CD4-positive, alpha-beta T cell (primary cell): ENCODE results near the gene HADHB. TPM values are rescaled to one million over a fixed set of nuclear protein-coding genes. Genes with fewer than 3 reads are reported as not detected.

Experiments used
- ATAC-seq: fragments of 200-7000 bp; cut with Tn5 transposase; one replicate; pipeline ENCODE4 v1.10.0; 2022; ENCODE audit warnings: mild to moderate bottlenecking; ENCODE audit not compliant: poor library complexity
- CTCF ChIA-PET: fragments of 350-600 bp; sonication (Branson Sonifier 250); formaldehyde crosslinking; loops from one replicate; lab custom pipeline; 2021; ENCODE audit warnings: antibody characterized with exemption, inconsistent platforms; lab: Charles Lee
- POLR2A ChIA-PET: fragments of 350-600 bp; sonication (Branson Sonifier 250); formaldehyde crosslinking; loops from one replicate; lab custom pipeline; 2021; ENCODE audit warnings: antibody characterized with exemption, inconsistent platforms; lab: Charles Lee
- DNase-seq, 14 experiments: peaks; one replicate each; pipeline ENCODE4 v3.0.0-alpha.2; 2013 to 2020; ENCODE audit warnings: mixed read lengths in 2 of 14
- H3K27ac ChIP-seq, 2 donors: one replicate each; pipeline versions ENCODE4 v1.5.1 to v1.7.0; 2013; ENCODE audit warnings: low read length in 2 of 2, low read depth in 1 of 2, mild to moderate bottlenecking in 1 of 2
- H3K27me3 ChIP-seq, 2 experiments: 1 replicate in 1 of 2; 2 replicates in 1 of 2; pipeline versions ENCODE4 v1.6.1 to v1.7.0; 2013; ENCODE audit warnings: low read length in 2 of 2, control low read depth in 1 of 2, mild to moderate bottlenecking in 1 of 2, moderate library complexity in 1 of 2; ENCODE audit not compliant: insufficient read depth in 2 of 2, control insufficient read depth in 1 of 2
- H3K36me3 ChIP-seq: one replicate; pipeline ENCODE4 v1.6.1; 2013; ENCODE audit warnings: low read length, control low read depth; ENCODE audit not compliant: insufficient read depth
- H3K4me1 ChIP-seq: one replicate; pipeline ENCODE4 v1.6.1; 2013; ENCODE audit warnings: low read length, control low read depth; ENCODE audit not compliant: insufficient read depth
- H3K4me3 ChIP-seq: one replicate; pipeline ENCODE4 v1.5.1; 2013; ENCODE audit warnings: mild to moderate bottlenecking, low read length, moderate library complexity
- H3K9me3 ChIP-seq, 2 experiments: 1 replicate in 1 of 2; 2 replicates in 1 of 2; pipeline versions ENCODE4 v1.6.1 to v1.7.0; 2013; ENCODE audit warnings: low read length in 2 of 2, mild to moderate bottlenecking in 2 of 2, control low read depth in 1 of 2, moderate library complexity in 1 of 2; ENCODE audit not compliant: control insufficient read depth in 1 of 2, insufficient read depth in 1 of 2
- H3K27ac Mint-ChIP-seq: one replicate; pipeline ENCODE4 v1.8.0; 2020; ENCODE audit warnings: mixed read lengths
- H3K27me3 Mint-ChIP-seq: one replicate; pipeline ENCODE4 v1.8.0; 2021; ENCODE audit warnings: mixed read lengths
- H3K36me3 Mint-ChIP-seq: one replicate; pipeline ENCODE4 v1.8.0; 2021; ENCODE audit warnings: low read depth, mixed read lengths
- H3K4me1 Mint-ChIP-seq: one replicate; pipeline ENCODE4 v1.8.0; 2021; ENCODE audit warnings: low read depth, mixed read lengths
- H3K4me3 Mint-ChIP-seq: one replicate; pipeline ENCODE4 v1.8.0; 2020; ENCODE audit warnings: mild to moderate bottlenecking, mixed read lengths
- H3K9me3 Mint-ChIP-seq: one replicate; pipeline ENCODE4 v1.8.0; 2020; ENCODE audit warnings: mixed read lengths
- CTCF ChIP-seq: fragments of 200-600 bp; IDR thresholded peaks from one replicate; pipeline ENCODE4 v1.8.0; 2022; ENCODE audit warnings: antibody characterized with exemption, mild to moderate bottlenecking
- intact Hi-C, 2 experiments: fragments of 100-400 bp; cut with DNase I in 1 of 2; cut with micrococcal nuclease in 1 of 2; formaldehyde crosslinking; loops; one replicate each; pipeline versions ENCODE4 v1.15.1 to v1.9.0; 2023 to 2025; cut with DNase I, micrococcal nuclease
- total RNA-seq, 174 experiments: library from RNA in 2 of 174; stranded (reverse) in 2 of 174; gene quantifications; one replicate each; pipeline ENCODE4 v1.2.3 and lab custom pipeline; 2021 to 2026

Gene HADHB
- total RNA-seq, 2 experiments from 2014 or later = 25.2 to 30.3 TPM

GRCh38 chr2:26283606-26284005 is 38.9 kb downstream of the HADHB start:
- H3K9me3 ChIP-seq = no peaks in the 10 kb centered on the region

DNA sequence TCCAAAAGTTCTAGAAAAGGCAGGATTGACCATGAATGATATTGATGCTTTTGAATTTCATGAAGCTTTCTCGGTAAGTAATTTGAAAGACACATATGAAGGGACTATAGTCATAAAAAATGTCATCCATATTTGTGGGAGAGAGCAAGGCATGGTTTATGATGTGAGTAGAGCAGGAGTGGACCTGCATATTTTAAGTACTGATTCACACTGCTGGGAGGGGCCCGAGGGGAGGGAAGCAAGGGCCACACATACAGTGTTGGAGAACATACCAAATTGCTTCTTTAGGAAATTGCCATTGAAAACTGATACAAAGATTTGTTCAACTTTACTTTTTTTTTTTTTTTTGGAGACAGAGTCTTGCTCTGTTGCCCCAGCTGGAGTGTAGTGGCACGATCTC is 39.4 kb downstream of the HADHB start:
- Histone ChIP-seq H3K4me3 (no peak overlapping the region), H3K4me1 (no peaks in the 10 kb centered on the region), H3K27me3 (no peaks in the 10 kb centered on the region), H3K36me3 (peaks cover 61% of the 10 kb centered on the region), H3K27ac (no peak overlapping the region), H3K9me3 (no peaks in the 10 kb centered on the region)
- Mint-ChIP-seq H3K27me3 (no peaks in the 10 kb centered on the region), H3K4me1 (no peaks in the 10 kb centered on the region), H3K27ac (no peak overlapping the region), H3K36me3 (peaks cover 79% of the 10 kb centered on the region), H3K9me3 (no peaks in the 10 kb centered on the region), H3K4me3 (no peak overlapping the region)
- ATAC-seq (no peak), DNase-seq (no peak)
- CTCF ChIA-PET = no interaction called here
- intact Hi-C loops = no loop called here
- POLR2A ChIA-PET = no interaction called here
- TF ChIP-seq CTCF = no peak

More at GRCh38 chr2:26283606-26284005, 38.9 kb downstream of the HADHB start:
- Histone ChIP-seq H3K4me3 (no peak overlapping the region), H3K27ac (no peak overlapping the region), H3K36me3 (peaks cover 66% of the 10 kb centered on the region), H3K27me3 (no peaks in the 10 kb centered on the region), H3K4me1 (no peaks in the 10 kb centered on the region)
- H3K27ac Mint-ChIP-seq = no peak overlapping the region
- H3K4me3 Mint-ChIP-seq = no peak overlapping the region
- H3K36me3 Mint-ChIP-seq = peaks cover 85% of the 10 kb centered on the region
- no peaks in the 10 kb centered on the region for H3K4me1 Mint-ChIP-seq
- POLR2A ChIA-PET = no interaction called here
- H3K9me3 Mint-ChIP-seq = no peaks in the 10 kb centered on the region
- CTCF ChIA-PET = no interaction called here
- no peaks in the 10 kb centered on the region for H3K27me3 Mint-ChIP-seq
- ATAC-seq = no peak
- no peak for DNase-seq
- no peak for TF ChIP-seq CTCF
- intact Hi-C loops = no loop called here

GRCh38 chr2:26285931-26286330 is 41.2 kb downstream of the HADHB start:
- Histone ChIP-seq H3K27ac (no peak overlapping the region), H3K4me1 (no peaks in the 10 kb centered on the region), H3K4me3 (no peak overlapping the region), H3K36me3 (peaks cover 54% of the 10 kb centered on the region), H3K27me3 (no peaks in the 10 kb centered on the region), H3K9me3 (no peaks in the 10 kb centered on the region)
- Mint-ChIP-seq H3K4me1 (no peaks in the 10 kb centered on the region), H3K4me3 (no peak overlapping the region), H3K9me3 (no peaks in the 10 kb centered on the region), H3K27me3 (no peaks in the 10 kb centered on the region), H3K27ac (no peak overlapping the region), H3K36me3 (peaks cover 72% of the 10 kb centered on the region)
- TF ChIP-seq CTCF = no peak
- ChIA-PET POLR2A (no interaction called here), CTCF (no interaction called here)
- ATAC-seq (no peak), DNase-seq (no peak)
- intact Hi-C loops = no loop called here
